ENCODE measurements around the gene EMX2. TPM values are rescaled to one million over a fixed set of nuclear protein-coding genes. Genes with fewer than 3 reads are reported as not detected.

EMX2 gene
- total and polyA plus RNA-seq, 4 donors, result 1.5 to 1.6 TPM; not detected in 2

DNA sequence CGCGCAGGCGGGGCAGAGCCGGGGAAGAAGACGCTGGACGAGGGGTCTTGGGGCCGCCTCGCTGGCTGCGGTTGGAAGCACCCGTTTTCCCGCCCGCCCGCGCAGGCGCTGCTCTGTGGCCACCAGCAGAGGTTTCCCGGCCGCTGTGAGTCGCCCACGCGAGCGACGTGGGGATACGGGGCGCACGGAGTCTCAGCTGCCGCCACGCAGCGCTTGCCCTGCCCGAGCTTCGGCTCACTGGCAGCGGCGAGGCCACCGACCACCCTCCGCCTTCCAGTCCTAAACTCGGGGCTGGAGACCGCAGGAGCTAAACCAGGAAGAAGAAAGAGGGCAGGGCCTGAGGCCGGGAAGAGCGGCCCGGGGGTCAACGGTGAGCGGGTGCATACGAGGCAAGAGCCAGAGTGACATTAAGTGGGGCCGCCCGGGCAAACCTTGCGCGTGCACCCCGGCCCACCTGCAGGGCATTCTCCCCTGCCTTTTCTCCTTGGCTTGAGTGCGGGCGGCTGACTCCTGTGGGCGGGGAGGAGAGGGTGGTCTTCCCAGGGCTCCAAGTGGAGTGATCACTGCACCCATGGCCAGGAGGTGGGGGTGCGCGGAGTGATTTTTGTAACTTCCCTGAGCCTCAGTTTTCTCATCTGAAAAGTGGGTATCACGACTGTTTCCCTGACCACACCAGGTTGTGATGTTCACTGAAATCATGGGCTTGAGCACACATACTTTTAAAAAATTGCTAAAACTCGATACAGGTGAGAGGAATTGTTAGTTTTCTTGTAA lies 7.1 kb upstream of the EMX2 start:
- Histone ChIP-seq H3K27ac (ENCODE audit: low read depth in 1 of 2, low read length in 2 of 2) (no peak overlapping the region), H3K4me1 (ENCODE audit: control insufficient read depth in 1 of 2, insufficient read depth in 2 of 2, low read length in 2 of 2) (no peaks in the 10 kb centered on the region), H3K9me3 (ENCODE audit: control insufficient read depth, low read length) (no peaks in the 10 kb centered on the region), H3K36me3 (ENCODE audit: control insufficient read depth in 1 of 2, insufficient read depth in 2 of 2, low read length in 1 of 2) (no peaks in the 10 kb centered on the region), H3K4me3 (ENCODE audit: low read length in 2 of 2) (no peak overlapping the region), H3K27me3 (ENCODE audit: control insufficient read depth in 1 of 2, insufficient read depth in 2 of 2, low read length in 1 of 2) (no peaks in the 10 kb centered on the region)
- intact Hi-C loops (cut with DNase I), result loop anchor here (5.0 to 10.0 kb wide), 3 partner anchors 88 to 709 kb away; no protein-coding TSS in a partner anchor
- WGBS, 2 donors, result 3 to 5% methylated on average over 43 to 54 of the region's 54 CpGs
- DNase-seq (peak in 1 of 2 donors; percentile 83), ATAC-seq (ENCODE audit: low FRiP score) (no peak)

DNA sequence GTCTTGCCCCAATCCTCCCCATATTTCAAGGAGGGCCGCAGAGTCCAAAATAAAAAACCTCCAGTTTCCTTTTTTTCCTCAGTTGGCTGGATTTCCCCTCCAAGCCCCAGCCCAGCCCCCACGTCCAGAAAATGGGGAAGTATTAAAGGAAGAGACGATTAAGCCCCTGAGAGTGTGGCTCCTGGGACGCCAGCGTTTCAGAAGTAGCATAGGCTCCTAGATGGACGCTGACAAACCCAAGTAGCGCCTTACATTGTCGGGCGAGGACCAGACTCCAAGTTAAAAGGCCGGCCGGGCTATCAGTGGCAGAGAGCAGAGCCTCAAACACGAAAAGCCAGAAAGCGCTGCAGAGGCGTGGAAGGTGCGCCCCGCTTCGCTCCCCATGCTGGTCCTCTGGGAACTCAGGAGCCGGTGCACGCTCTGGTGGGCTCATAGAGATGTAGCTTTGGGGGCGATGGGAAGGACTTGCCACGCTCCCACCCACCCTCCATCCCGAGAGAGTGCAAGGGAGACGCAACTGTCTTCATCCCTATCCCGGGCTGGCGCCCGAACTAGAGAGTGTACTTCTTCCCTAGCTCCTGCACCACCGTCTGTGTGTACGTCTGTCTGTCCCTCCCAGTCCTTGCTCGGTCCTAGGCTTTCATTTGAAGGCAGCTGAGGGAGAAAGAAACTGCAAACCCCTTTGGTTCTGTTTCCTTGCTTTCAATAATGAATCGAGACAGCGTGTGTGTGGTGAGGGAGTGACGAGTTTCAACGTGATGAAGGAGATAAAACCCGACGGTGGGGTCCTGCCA lies 6.3 kb upstream of the EMX2 start:
- no peak overlapping the region for H3K4me3 ChIP-seq (ENCODE audit: low read length in 2 of 2)
- intact Hi-C loops (cut with DNase I), result loop anchor here (5.0 to 10.0 kb wide), 3 partner anchors 89 to 709 kb away; no protein-coding TSS in a partner anchor
- DNase-seq (no peak), ATAC-seq (ENCODE audit: low FRiP score) (no peak)
- no peaks in the 10 kb centered on the region for H3K27me3 ChIP-seq (ENCODE audit: control insufficient read depth in 1 of 2, insufficient read depth in 2 of 2, low read length in 1 of 2)
- H3K27ac ChIP-seq (ENCODE audit: low read depth in 1 of 2, low read length in 2 of 2), result no peak overlapping the region
- H3K4me1 ChIP-seq (ENCODE audit: control insufficient read depth in 1 of 2, insufficient read depth in 2 of 2, low read length in 2 of 2), result no peaks in the 10 kb centered on the region
- H3K9me3 ChIP-seq (ENCODE audit: control insufficient read depth, low read length), result no peaks in the 10 kb centered on the region
- H3K36me3 ChIP-seq (ENCODE audit: control insufficient read depth in 1 of 2, insufficient read depth in 2 of 2, low read length in 1 of 2), result no peaks in the 10 kb centered on the region
- 9 to 12% methylated on average over 35 of the region's 35 CpGs for WGBS, 2 donors

- Histone ChIP-seq H3K36me3 (ENCODE audit: control insufficient read depth in 1 of 2, insufficient read depth in 2 of 2, low read length in 1 of 2) (no peaks in the 10 kb centered on the region), H3K27me3 (ENCODE audit: control insufficient read depth in 1 of 2, insufficient read depth in 2 of 2, low read length in 1 of 2) (no peaks in the 10 kb centered on the region), H3K4me1 (ENCODE audit: control insufficient read depth in 1 of 2, insufficient read depth in 2 of 2, low read length in 2 of 2) (no peaks in the 10 kb centered on the region), H3K27ac (ENCODE audit: low read depth in 1 of 2, low read length in 2 of 2) (no peak overlapping the region), H3K4me3 (ENCODE audit: low read length in 2 of 2) (no peak overlapping the region), H3K9me3 (ENCODE audit: control insufficient read depth, low read length) (no peaks in the 10 kb centered on the region)
- intact Hi-C loops (cut with DNase I), result loop anchor here (5.0 to 10.0 kb wide), 3 partner anchors 90 to 708 kb away; no protein-coding TSS in a partner anchor
- no peak for ATAC-seq (ENCODE audit: low FRiP score)
- 9 to 11% methylated on average over 40 of the region's 40 CpGs for WGBS, 2 donors
- no peak for DNase-seq
These were observed 5.6 kb upstream of the EMX2 start for GRCh38 chr10:117536866-117537435.

- intact Hi-C loops (cut with DNase I), result loop anchor here (5.0 to 10.0 kb wide), 3 partner anchors 90 to 707 kb away; no protein-coding TSS in a partner anchor
- H3K36me3 ChIP-seq (ENCODE audit: control insufficient read depth in 1 of 2, insufficient read depth in 2 of 2, low read length in 1 of 2), result no peaks in the 10 kb centered on the region
- H3K27me3 ChIP-seq (ENCODE audit: control insufficient read depth in 1 of 2, insufficient read depth in 2 of 2, low read length in 1 of 2), result no peaks in the 10 kb centered on the region
- DNase-seq (no peak), ATAC-seq (ENCODE audit: low FRiP score) (no peak)
- H3K27ac ChIP-seq (ENCODE audit: low read depth in 1 of 2, low read length in 2 of 2), result no peak overlapping the region
- H3K4me1 ChIP-seq (ENCODE audit: control insufficient read depth in 1 of 2, insufficient read depth in 2 of 2, low read length in 2 of 2), result no peaks in the 10 kb centered on the region
- 3 to 4% methylated on average over 39 of the region's 39 CpGs for WGBS, 2 donors
- H3K9me3 ChIP-seq (ENCODE audit: control insufficient read depth, low read length), result no peaks in the 10 kb centered on the region
- no peak overlapping the region for H3K4me3 ChIP-seq (ENCODE audit: low read length in 2 of 2)
These were observed 5.1 kb upstream of the EMX2 start for GRCh38 chr10:117537436-117537903.

DNA sequence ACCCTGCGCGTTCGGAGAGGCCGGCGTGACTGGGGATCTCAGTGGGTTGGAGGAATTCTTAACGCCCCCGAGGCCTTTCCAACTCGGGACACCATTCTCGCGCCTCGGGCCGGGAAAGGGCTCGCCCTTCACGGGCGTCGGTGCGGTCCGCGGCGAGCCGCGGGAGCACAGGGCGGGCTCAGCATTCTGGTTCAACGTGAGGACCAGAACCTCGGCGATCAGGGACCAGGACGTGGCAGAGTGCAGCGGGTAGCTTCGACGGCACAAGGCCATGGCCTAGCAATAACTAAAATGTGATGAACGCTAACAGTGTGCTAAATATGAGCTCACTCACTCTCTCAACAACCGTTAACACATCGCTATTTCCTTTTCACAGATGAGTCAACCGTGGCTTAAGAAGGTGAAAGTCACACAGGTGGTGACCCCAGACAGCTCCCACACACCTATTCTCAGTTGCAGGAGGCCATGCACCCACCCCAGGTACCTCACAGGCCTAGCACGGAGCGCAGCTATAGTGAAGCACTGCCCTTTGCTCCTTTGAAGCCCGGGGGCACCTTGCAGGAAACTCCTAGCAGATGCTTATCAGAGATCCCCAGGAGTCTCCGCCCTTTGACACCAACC lies 4.5 kb upstream of the EMX2 start:
- no peaks in the 10 kb centered on the region for H3K27me3 ChIP-seq (ENCODE audit: control insufficient read depth in 1 of 2, insufficient read depth in 2 of 2, low read length in 1 of 2)
- WGBS, 2 donors, result 36% methylated on average over 38 of the region's 38 CpGs

GRCh38 chr10:117539361-117539773 lies 3.2 kb upstream of the EMX2 start:
- WGBS, 2 donors, result 86 to 87% methylated on average over 9 of the region's 9 CpGs
- H3K4me3 ChIP-seq (ENCODE audit: low read length in 2 of 2), result no peak overlapping the region
- H3K27ac ChIP-seq (ENCODE audit: low read depth in 1 of 2, low read length in 2 of 2), result no peak overlapping the region
- ATAC-seq (ENCODE audit: low FRiP score) (no peak), DNase-seq (no peak)
- no peaks in the 10 kb centered on the region for H3K4me1 ChIP-seq (ENCODE audit: control insufficient read depth in 1 of 2, insufficient read depth in 2 of 2, low read length in 2 of 2)
- H3K9me3 ChIP-seq (ENCODE audit: control insufficient read depth, low read length), result no peaks in the 10 kb centered on the region
- intact Hi-C loops (cut with DNase I), result loop anchor here (5.0 to 10.0 kb wide), 3 partner anchors 92 to 705 kb away; no protein-coding TSS in a partner anchor
- H3K27me3 ChIP-seq (ENCODE audit: control insufficient read depth in 1 of 2, insufficient read depth in 2 of 2, low read length in 1 of 2), result no peaks in the 10 kb centered on the region
- H3K36me3 ChIP-seq (ENCODE audit: control insufficient read depth in 1 of 2, insufficient read depth in 2 of 2, low read length in 1 of 2), result no peaks in the 10 kb centered on the region

More for the DNA sequence above, 4.5 kb upstream of the EMX2 start:
- H3K4me1 ChIP-seq (ENCODE audit: control insufficient read depth in 1 of 2, insufficient read depth in 2 of 2, low read length in 2 of 2), result no peaks in the 10 kb centered on the region
- DNase-seq (no peak), ATAC-seq (ENCODE audit: low FRiP score) (no peak)
- intact Hi-C loops (cut with DNase I), result loop anchor here (5.0 to 10.0 kb wide), 3 partner anchors 91 to 707 kb away; no protein-coding TSS in a partner anchor
- no peaks in the 10 kb centered on the region for H3K36me3 ChIP-seq (ENCODE audit: control insufficient read depth in 1 of 2, insufficient read depth in 2 of 2, low read length in 1 of 2)
- no peak overlapping the region for H3K4me3 ChIP-seq (ENCODE audit: low read length in 2 of 2)
- no peak overlapping the region for H3K27ac ChIP-seq (ENCODE audit: low read depth in 1 of 2, low read length in 2 of 2)
- H3K9me3 ChIP-seq (ENCODE audit: control insufficient read depth, low read length), result no peaks in the 10 kb centered on the region

- no peaks in the 10 kb centered on the region for H3K9me3 ChIP-seq (ENCODE audit: control insufficient read depth, low read length)
- intact Hi-C loops (cut with DNase I), result loop anchor here (5.0 to 10.0 kb wide), 4 partner anchors 93 to 705 kb away; partner anchors contain the start of gene RAB11FIP2 (in 1 of the 2)
- 89 to 98% methylated on average over 3 of the region's 3 CpGs for WGBS, 2 donors
- H3K36me3 ChIP-seq (ENCODE audit: control insufficient read depth in 1 of 2, insufficient read depth in 2 of 2, low read length in 1 of 2), result no peaks in the 10 kb centered on the region
- H3K4me1 ChIP-seq (ENCODE audit: control insufficient read depth in 1 of 2, insufficient read depth in 2 of 2, low read length in 2 of 2), result no peaks in the 10 kb centered on the region
- H3K27ac ChIP-seq (ENCODE audit: low read depth in 1 of 2, low read length in 2 of 2), result no peak overlapping the region
- no peak overlapping the region for H3K4me3 ChIP-seq (ENCODE audit: low read length in 2 of 2)
- no peak for ATAC-seq (ENCODE audit: low FRiP score)
- DNase-seq, result no peak
- no peaks in the 10 kb centered on the region for H3K27me3 ChIP-seq (ENCODE audit: control insufficient read depth in 1 of 2, insufficient read depth in 2 of 2, low read length in 1 of 2)
These were observed 2.5 kb upstream of the EMX2 start for GRCh38 chr10:117539903-117540639.
